Keratinocyte (primary cell): ENCODE data around the gene ETNK2.

Experiments
- CTCF ChIP-seq, 3 experiments: IDR thresholded peaks in 1 of 3; conservative IDR thresholded peaks in 1 of 3; optimal IDR thresholded peaks in 1 of 3; 2 replicates in 2 of 3; 3 replicates in 1 of 3; pipeline versions ENCODE3 to v1.5.1; 2011; ENCODE audit warnings: low read length in 3 of 3, mild to moderate bottlenecking in 3 of 3, moderate library complexity in 2 of 3, control low read depth in 1 of 3, inconsistent platforms in 1 of 3; ENCODE audit not compliant: insufficient read depth in 2 of 3; ENCODE audit errors: extremely low read depth in 1 of 3
- EZH2 ChIP-seq: IDR thresholded peaks from one replicate; pipeline ENCODE4 v1.6.1; 2012; ENCODE audit warnings: inconsistent platforms, mild to moderate bottlenecking, low read length, moderate library complexity

- TF ChIP-seq CTCF (optimal IDR thresholded peaks at IDR 0.05 in 1 of 3, IDR thresholded peaks at IDR 0.05 in 1 of 3, conservative IDR thresholded peaks at IDR 0.05 in 1 of 3; ENCODE audit: extremely low read depth in 1 of 3, insufficient read depth in 2 of 3, low read length in 3 of 3) (no peak), EZH2 (no peak)
Observed at GRCh38 chr1:204139088-204139487, 12.8 kb downstream of the ETNK2 start.
